Endothelial cell of umbilical vein (primary cell): Measurements from ENCODE around the gene PRKD2.

Source experiments
- FOS ChIP-seq: IDR thresholded peaks from 2 replicates; pipeline ENCODE4 v1.6.1; 2011; ENCODE audit warnings: mild to moderate bottlenecking, low read length, moderate library complexity, borderline replicate concordance; ENCODE audit not compliant: insufficient read depth
- POLR2A ChIP-seq: IDR thresholded peaks from 2 replicates; pipeline ENCODE4 v1.6.1; 2012; ENCODE audit warnings: low read depth, mild to moderate bottlenecking, control low read depth, low read length
- TF ChIP-seq, protein P1 (sequence below), 2 donors: IDR thresholded peaks; 1 replicate in 1 of 2; 2 replicates in 1 of 2; pipeline ENCODE4 v1.5.1; 2011; ENCODE audit warnings: low read length in 2 of 2, mild to moderate bottlenecking in 2 of 2, moderate library complexity in 2 of 2, control low read depth in 1 of 2, inconsistent platforms in 1 of 2, low read depth in 1 of 2; ENCODE audit not compliant: insufficient read depth in 1 of 2; ENCODE audit errors: extremely low read depth in 1 of 2

DNA sequence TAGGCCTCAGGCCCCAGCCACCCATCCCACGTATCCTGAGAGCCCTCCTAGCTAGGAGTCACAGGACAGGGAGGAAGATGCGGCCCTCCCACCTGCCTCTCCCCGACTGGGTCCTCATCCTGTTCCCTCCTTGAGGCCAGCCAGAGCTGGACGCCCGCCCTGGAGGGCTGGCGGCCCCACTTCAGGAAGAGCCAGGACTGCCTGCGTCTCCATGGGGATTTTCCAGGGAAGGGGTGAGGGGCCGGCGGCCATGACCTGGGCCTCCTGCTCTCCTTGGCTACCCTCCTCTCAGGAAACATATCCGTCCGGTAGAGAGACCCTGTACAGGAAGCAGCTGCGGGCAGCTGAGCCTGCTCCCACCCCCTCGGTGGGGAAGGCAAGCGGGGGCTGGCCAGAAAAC is 11.3 kb upstream of the PRKD2 start:
- TF ChIP-seq POLR2A (no peak), FOS (no peak)
- TF ChIP-seq, protein P1, sequence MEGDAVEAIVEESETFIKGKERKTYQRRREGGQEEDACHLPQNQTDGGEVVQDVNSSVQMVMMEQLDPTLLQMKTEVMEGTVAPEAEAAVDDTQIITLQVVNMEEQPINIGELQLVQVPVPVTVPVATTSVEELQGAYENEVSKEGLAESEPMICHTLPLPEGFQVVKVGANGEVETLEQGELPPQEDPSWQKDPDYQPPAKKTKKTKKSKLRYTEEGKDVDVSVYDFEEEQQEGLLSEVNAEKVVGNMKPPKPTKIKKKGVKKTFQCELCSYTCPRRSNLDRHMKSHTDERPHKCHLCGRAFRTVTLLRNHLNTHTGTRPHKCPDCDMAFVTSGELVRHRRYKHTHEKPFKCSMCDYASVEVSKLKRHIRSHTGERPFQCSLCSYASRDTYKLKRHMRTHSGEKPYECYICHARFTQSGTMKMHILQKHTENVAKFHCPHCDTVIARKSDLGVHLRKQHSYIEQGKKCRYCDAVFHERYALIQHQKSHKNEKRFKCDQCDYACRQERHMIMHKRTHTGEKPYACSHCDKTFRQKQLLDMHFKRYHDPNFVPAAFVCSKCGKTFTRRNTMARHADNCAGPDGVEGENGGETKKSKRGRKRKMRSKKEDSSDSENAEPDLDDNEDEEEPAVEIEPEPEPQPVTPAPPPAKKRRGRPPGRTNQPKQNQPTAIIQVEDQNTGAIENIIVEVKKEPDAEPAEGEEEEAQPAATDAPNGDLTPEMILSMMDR (IDR thresholded peaks at IDR 0.05; ENCODE audit: extremely low read depth in 1 of 2, insufficient read depth in 1 of 2, low read depth in 1 of 2, low read length in 2 of 2): no peak
